Measurements from ENCODE around the gene NHERF1.

The NHERF1 gene

DNA sequence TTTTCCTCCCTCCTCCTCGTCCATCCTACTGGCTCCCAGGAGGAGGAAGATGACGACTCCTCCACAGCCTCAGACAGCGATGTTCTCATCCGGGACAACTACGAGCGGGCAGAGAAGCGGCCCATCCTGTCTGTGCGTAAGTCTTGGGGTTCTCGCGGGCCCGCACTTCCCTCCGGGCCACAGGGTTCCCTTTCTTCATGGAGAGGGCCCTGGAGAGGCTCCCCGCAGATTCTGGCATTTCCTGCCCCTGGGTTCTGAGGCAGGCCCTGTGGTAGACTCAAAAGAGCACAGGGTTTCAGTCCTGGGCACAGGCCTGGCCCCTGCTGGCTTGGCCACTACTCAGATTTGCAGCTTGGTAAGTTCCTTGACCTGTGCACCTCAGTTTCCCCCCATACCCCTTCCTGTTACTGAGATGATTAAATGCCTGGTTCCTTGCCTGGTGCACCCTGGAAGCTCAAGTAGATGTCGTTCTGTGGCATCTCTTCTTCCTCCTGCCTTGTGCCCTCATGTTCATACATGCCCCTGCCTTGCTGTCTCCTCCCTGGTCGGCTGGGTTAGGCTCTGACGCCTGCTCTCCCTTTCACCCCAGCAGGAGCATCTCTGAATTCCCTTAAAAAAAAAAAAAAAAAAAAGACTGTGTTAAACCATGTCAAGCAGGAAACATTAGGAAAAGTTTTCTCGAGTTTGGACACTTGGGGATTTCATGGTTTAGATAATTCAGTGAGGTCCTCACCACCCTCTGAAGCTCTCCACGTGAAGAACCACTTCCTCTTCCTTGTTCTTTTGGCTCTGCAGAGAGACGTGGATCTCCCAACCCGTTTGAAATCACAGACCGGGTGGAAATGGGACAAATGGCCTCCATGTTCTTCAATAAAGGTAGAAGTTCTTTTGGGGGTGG, 42.0 kb downstream of the NHERF1 start:
- no peak for DNase-seq

DNA sequence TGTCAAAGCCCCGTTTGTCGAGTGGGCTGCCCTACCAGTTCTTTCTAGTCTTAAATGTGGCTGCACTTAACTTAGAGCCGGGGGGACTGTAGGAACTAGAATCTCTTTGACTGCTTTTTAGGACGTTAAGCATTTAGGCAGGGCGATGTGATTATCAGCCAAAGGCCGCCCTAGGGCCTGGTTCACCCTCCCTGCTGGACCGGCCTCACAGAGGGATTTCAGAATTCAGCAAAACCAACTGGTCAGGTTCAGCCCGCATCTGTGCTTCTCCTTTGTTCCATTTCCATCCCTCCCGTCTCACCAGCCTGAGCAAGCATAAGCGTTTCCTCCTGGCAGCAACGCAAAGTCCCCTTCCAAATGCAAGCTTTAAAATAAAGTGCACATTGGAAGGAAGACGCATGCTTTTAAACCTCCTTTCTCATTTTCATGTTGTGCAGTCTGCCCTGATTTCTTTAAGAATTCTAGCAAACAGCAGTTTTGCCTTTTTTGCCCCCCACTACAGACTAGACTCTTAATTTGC, 44.2 kb downstream of the NHERF1 start:
- no peak for DNase-seq

DNA sequence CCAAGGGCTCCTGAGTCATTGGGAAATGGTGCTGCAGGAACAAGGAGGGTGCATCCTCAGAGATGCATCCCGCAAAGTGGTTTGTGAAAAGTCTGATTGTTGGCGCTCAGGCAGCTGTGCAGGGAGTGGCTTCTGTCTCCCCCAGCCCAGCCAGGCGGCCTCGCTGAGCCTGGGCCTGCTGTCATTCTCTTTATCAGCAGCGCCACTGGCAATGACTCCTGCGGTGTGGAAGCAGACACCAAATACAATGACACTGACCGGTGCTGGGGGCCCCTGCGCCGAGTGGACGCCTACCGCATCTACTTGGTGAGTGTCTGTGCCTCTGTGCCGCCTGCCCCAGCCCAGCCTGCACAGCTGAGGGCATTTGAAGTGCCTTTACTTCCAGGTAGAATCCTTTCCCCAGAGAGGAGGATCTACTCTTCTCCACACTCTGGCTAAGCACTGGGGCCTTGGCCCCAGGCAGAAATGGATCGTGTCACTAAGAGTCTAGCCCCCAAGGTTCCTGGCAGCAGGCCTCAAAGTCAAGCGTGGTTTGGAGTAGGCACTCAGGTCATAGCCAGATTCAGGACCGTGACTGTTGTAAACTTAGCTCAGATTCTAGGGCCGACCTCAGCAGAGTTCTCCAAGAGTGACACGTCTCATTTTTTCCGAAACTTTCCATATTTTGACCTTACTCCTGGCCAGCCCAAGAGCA, 47.0 kb downstream of the NHERF1 start:
- DNase-seq: no peak

DNA sequence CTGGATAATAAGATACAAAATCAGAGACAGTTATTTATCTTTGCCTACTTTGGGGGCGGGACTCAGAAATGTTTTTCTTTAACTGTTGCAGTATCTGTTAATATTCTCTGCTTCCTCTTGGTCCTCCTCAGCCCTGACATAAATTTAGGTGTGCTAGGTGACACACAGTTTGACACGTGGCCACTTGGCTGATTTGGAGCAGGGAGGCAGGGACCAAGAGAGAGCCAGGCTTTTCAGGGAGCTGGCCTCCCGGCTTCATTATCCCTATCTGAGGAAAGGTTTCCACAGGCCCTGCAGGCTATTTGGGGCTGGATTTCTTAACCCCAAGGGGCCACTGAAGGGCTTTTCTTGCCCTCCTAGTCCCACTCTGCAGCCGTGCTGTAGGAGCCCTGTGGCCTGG, 47.8 kb downstream of the NHERF1 start:
- no peak for DNase-seq

DNA sequence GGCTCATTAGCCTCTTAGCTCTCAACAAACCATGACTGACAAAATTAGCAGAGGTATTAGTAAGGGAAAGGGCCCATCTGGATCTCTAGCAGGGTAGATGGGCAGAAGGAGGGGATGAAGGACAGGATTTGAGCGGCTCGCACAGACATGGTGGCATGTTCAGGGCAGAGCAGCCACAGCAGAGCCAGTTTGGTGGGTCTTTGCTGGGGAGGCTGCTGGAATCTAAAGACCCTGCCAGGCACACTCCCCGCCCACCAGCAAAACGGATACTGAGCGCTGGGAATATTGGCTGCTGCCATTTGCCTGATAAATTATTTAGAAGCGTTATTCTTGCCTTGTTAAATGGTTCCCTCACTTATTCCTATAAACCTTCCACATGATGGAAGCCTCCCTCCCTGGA, 48.4 kb downstream of the NHERF1 start:
- DNase-seq: no peak

DNA sequence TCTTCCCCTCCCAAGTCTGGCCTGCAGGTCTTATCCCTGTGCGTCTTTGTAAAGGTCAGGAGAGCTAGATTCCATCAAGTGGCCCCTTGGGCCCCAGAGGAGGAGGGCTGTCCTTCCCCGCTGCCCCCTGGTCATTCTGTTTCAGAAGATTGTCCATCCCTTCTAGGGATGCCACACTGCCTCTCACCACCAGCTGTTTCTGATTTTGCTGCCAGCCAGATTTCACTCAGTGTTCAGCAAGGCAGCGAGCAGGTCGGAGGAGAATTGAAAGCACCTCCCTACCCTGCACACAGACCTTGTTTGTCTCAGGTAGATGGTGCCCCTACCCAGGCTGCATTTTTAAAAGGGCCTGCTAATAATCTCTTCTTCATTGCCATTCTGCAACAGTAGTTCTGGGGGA, 49.4 kb downstream of the NHERF1 start:
- no peak for DNase-seq

DNA sequence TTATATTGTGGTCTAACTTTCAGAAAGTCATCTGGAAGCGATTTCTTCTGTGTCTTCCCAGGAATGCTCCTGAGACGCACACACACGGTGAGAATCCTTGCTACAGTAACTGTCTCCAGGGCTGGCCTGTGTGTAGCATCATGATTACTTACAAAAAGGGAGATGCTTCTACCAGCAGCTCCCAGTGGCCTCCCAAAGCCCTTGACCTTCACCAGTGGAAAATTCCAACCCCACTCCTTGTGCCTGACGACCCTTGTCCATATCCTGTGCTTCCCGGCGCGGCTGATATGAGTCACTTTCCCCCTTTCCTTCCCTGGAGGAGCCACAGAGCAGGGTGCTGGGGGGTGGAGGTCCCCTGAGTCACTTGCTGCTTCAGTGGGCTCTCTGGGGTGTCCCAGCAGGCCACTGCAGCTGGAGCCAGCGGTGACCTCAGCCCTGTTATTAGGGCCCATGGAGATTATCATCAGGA, 49.8 kb downstream of the NHERF1 start:
- DNase-seq: no peak

DNA sequence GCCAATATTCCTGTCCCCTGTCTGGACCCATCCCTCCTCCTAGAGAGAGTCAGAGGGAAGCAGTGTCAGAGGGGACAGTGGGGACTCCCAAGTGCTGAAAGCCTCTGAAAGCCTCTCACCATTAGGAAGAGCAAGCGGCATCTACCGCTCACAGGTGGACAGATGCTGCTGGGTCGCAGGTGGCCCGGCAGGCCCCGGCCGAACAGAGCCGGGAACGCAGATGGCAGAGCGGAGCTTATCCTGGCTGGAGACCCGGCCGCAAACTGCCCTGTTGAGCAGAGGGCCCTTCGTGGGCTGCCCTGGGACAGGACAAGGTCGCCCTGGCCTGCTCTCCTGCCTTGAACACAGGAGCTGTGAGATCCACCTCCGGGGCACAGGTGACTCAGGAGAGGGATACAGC, 50.7 kb downstream of the NHERF1 start:
- DNase-seq: no peak

DNA sequence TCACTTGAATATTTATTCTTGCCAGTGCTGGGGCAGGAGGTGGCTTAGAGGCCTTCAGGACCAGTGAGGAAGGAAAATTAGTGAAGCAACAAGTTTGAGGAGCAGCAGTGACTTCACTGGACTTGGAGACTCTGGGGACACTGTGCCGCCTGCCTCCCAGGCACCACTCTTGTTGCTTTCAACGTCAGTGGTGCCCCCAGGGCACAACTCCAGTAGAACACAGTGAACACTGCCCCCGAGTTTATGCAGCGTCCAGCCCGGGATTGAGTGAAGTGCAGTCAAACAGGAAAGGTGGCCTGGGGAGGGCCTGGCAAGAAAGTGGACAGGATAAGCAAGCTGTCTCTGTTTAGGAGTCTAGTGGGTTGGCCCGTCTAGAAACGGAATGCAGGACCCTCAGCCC, 52.1 kb downstream of the NHERF1 start:
- no peak for DNase-seq

DNA sequence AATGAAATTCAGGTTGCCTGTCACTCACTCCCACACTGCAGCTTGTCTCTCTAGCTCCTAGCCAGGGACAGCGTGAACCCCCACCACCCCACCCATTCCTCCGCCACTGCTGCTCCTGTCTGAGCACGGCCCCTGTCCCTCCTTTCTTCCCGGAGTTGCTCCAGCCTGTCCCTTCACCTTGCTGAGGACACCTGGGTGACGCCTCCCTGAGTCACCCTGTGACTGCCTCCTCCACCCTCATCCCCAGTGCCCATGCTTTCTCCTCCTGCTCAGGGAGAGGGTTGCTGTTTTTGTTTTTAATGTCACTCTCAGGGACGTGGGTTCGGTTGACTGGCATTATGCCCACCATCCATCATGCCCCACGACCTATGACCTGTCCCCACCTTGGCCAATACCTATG, 53.5 kb downstream of the NHERF1 start:
- DNase-seq: no peak

DNA sequence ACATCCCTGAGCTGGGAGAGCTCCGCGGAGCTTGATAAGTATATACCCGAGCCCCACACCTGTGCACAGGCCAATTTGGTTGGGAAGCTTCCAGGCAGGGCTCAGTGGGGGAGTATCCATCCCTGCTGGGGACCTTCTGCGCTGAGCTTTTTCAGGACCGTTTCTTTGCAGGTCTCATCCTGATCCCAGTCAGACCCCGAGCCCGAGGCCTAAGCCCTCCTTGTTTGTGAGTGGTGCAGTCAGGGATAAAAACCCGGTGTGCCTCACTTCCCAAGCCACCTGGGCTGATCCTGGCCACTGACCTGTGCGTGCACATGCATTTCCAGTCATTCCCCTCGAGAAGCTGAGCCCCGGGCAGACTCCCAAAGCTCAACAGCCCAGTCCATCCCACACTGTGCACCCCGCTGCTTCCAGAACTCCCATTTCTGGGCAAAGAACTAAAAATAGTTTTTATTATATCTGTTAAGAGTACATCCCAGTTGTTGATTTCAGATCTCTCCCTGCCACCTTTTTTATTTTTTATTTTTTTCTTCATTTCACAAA, 55.0 kb downstream of the NHERF1 start:
- no peak for DNase-seq

DNA sequence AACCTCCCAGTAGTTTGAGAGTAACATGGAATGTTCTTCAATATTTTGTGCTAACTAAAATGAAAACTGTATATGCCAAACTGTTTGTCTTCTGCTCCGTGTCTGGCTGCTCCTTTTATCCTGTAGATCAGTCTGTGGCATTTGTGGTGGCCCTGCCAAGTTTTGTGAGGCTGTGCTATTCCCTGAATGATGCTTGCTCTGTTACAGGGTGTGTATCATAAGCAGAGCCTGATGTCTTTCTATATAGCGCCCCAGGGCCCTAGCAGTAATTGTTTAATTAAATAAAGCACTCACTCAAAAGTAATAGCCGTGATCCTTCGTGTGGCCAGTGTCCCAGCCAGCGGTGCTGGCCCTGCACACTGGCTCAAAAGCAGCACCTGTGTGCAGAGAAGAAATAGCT, 55.5 kb downstream of the NHERF1 start:
- DNase-seq: no peak

DNA sequence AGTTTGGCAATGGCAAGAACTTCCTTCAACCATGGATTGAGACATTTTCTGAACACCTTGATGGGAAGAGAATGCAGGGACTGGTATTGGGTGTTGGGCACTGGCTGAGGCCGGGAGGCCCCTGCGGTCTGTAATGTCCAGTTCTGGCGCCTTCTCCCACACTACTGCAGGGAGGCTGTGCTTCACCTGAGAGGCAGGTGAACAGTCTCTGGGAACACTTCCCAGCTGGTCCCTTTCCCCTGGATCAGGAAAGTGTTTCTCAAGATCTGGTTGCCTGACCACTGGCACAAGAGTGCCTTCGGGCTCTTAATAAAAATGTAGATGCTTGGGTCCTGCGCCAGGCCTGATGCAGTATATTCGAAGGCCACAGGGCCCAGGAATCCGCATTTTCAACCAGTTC, 56.3 kb downstream of the NHERF1 start:
- DNase-seq: no peak

DNA sequence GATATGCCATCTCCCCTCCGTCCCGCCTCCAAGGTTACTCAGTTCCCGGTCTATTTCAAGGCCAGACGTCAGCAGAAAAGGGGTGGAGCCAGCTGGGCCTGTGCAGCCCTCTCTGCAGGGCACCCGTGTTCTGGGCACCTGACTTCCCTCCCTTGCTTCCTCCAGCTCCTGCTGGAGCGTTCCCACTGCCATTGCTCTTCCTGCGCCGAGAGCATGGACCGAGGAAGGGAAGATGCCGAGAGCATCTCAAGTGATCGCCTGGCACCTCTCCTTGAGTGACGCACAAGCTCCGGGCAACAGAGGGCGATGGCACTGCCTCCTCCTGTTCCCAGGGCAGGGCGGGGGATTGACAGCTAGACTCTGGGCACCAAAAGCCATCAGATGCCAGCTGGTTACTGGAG, 57.2 kb downstream of the NHERF1 start:
- no peak for DNase-seq

DNA sequence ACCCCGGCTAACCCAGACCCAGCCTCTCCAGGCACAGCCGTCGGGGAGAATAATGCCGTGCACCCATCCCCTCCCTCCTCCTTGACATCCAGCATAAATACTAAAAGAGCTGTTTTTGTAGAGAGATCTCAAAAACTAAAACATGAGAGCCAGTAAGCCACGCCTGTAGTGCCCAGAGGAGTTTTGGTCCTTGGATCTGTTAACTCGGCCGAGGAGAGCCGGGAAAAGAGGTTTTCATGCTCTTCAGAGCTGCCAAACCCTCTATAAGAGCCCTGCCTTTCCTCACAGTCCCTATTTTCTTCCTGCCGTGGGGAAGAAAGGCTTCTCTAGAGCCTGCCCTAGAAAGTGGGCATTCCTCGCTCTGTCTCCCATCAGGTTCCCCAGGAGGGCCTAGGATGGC, 57.9 kb downstream of the NHERF1 start:
- DNase-seq: no peak

DNA sequence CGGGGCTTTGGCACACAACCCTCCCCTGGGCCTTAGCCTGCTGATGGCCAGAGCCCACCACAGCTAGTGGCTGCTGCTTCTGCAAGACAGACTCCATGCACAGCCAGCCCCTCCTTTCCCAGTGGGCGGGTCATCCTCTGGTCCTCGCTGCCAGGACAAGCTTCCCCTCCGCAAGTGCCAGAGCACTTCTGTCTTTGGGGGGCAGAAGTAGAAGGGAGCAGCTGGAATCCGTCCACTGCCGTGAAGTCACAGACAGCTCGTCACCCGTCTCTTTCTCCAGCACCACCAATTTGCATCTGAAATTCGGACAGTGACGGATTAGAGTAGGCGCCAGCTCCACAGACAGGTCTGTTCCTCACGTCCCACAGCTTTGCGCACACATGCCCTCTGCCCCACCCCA, 59.0 kb downstream of the NHERF1 start:
- no peak for DNase-seq

DNA sequence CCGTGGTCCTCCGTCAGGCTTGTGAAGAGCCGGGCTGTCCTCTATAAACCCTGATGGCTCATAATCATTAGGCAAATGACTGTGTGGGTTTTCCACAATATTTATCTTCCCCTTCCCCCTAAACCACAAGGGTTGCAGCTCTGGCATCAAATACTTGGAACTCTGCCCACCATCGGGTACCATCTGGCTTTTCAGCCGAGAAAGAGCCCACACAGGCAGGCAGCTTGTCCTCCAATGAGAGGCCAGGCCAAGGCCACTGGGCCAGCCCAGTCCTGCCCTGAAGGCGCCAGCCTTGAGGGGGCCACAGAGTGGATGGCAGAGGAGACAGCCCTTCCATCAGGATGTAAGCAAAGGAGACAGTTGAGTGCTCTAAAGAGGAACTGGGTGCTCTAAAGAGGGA, 59.5 kb downstream of the NHERF1 start:
- DNase-seq: no peak

DNA sequence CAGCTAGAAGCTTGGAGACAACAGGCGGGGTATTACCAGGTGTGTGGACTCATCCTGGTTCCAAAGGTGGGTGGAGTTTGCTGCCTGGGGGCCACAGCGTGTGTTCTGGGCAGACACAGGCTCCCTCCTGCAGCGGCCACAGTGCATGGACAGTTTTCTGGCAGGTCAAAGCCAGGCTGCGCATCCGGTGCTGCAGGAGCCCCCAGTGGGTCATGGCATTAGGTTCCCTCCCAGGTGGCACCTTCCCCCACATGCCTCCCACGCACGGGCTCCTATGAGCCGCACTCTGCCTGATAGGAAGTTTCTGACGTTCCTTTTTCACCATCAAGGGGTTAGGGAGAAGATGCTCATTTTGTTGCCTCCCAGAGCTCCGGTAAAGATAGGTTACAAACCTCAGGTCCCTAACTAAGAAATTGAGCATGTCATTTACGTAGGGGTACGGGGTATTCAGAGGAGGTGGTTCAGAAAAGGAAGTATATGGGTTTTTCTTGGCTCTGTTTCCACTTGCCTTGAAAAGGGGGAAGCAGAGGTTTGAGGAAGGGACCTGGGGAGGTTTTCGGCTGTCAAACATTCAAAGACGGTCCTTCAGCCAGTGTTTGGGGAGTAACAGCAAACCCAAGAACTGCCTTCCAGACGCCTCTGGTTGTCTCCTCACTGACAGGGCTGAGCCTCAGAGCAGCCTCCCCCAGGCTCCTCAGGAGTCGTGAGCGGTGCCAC, 60.4 kb downstream of the NHERF1 start:
- DNase-seq: no peak

DNA sequence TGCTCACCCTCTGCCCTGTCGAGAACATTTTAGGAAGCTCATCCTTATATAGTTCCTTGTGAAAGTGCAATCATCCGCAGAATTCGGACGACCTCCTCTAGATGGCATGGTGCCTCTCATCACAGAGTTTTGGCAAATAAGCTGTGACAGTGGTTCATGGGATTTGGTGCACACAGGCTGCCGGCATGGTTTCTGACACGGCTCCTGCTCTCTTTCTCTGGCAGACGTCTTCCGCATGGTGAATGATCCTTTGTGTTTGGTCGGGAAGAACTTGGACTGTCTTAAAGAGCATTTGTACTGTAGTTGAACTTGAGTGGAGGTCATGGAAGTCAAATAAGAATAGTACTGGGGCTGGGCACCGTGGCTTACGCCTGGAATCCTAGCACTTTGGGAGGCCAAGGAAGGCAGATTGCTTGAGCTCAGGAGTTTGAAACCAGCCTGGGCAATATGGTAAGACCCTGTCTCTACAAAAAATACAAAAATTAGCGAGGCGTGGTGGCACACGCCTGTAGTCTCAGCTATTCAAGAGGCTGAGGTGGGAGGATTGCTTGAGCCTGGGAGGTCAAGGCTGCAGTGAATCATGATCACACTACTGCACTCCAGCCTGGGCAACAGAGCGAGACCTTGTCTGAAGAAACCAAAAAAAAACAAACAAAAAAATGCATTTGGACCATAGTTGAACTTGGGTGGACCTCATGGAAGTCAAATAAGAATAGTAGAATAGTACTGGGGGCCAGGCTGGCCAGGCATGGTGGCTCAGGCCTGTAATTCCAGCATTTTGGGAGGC, 62.5 kb downstream of the NHERF1 start:
- no peak for DNase-seq

DNA sequence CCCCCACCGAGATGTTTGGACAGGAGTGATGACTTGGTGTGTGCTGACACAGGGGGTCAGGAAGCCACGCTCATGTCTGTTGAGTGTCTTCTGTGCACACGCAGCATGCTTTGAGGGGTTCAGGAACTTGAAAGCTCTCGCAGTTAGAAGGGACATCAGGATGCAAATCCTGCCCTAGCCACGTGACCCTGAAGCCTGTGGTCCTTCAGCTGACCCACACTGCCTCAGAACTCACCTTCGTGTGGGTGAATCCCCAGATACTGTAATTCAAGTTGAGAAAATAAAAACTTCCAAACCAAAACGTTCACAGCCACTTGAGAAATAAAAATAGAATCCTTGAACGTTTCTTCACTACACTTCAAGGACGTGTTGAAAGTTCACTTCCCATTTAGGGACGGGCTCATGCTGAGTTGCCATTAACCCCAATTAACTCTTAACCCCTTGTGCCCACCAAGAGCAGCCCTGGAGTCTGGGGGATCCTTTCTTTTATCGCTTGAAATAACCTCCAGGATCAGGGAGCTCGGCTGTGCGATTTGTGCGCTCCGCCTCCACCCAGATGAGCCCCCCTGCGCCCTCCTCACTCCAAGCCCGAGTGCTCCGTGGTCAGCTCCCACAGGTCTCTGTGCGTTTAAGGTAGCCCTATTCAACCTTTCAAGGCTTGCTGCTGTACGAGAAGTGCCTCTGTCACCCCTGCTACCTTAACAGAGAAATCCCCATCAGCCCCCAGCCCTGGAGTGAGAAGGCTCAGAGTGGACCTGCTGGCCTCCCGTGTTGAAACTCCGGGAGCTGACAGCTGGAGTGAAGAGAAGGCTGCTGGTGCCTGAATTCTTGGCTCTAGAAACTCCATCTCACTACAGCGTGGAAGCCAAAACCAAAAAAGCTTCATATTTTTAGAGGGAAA, 63.9 kb downstream of the NHERF1 start:
- DNase-seq: no peak

DNA sequence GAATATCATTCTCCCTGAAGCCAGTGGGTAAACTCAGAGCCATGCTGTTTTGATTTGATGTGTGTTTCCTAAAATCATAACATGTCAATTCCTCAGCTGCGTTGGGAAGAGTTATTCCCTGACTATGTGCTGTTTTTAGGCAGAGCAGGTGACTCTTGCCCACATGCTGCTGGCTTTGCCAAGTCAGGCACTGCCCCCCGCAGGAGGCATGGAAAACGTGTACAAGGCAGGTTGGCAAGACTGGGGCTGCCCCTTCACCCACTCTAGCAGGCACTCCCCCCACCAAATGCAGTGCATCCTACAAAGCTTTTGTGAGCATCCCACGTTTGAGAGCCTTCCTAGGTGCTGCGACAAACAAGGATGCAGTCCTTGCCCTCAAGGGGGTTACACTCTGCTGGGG, 66.0 kb downstream of the NHERF1 start:
- DNase-seq: no peak

Measured in KG1 (cell line).